ENCODE data around the gene SMIM13. TPM values are rescaled to one million over a fixed set of nuclear protein-coding genes. Genes with fewer than 3 reads are reported as not detected.

The SMIM13 gene
- total RNA-seq, 1 experiment from 2014 or later = 15.7 TPM

GRCh38 chr6:11058406-11058805 is 35.2 kb upstream of the SMIM13 start:
- no peaks in the 10 kb centered on the region for H3K27me3 ChIP-seq (ENCODE audit: insufficient read depth, low read length)
- no peak overlapping the region for H2AFZ ChIP-seq (ENCODE audit: low read depth, low read length, poor library complexity, severe bottlenecking)
- no peaks in the 10 kb centered on the region for H3K9me2 ChIP-seq (ENCODE audit: insufficient read depth)
- no peak for DNase-seq (ENCODE audit: low read depth, low spot score)
- RAD21 ChIA-PET (ENCODE audit: low non-redundant PET in 1 of 2, low total read pairs in 2 of 2, uncharacterized antibody in 2 of 2, unreplicated experiment in 2 of 2) = no interaction called here
- H3K27ac ChIP-seq (ENCODE audit: low read depth, low read length) = no peak overlapping the region
- ATAC-seq = no peak
- H3K4me1 ChIP-seq (ENCODE audit: control insufficient read depth in 1 of 2, insufficient read depth in 2 of 2, low read length in 2 of 2) = peaks cover 6 to 7% of the 10 kb centered on the region in 2 experiments; a peak in 2 of 4 replicates
- no peaks in the 10 kb centered on the region for H4K20me1 ChIP-seq (ENCODE audit: insufficient read depth)
- H3K4me3 ChIP-seq (replicated peaks in 1 of 2; ENCODE audit: low read depth in 1 of 2, low read length in 2 of 2) = no peak overlapping the region
- BruUV-seq (replicated peaks) = no TSS peak
- H3K79me2 ChIP-seq (ENCODE audit: insufficient read depth, low read length) = no peaks in the 10 kb centered on the region
- intact Hi-C loops (cut with micrococcal nuclease) = no loop called here
- POLR2A ChIA-PET = interaction anchor here (0.7 kb wide), 1 partner anchor 90 kb away, joined by 3 read pairs; no protein-coding TSS in a partner anchor
- H3K9ac ChIP-seq (ENCODE audit: low read length) = no peak overlapping the region
- TF ChIP-seq FOSL1 (IDR thresholded peaks at IDR 0.05; ENCODE audit: low read depth) = no peak
- TF ChIP-seq ZBTB33 (IDR thresholded peaks at IDR 0.05; ENCODE audit: extremely low read depth, insufficient replicate concordance, low read length) = no peak
- no peak for TF ChIP-seq EZH2phosphoT487 (IDR thresholded peaks at IDR 0.05; ENCODE audit: borderline replicate concordance)
- TF ChIP-seq CBX3 (IDR thresholded peaks at IDR 0.05; ENCODE audit: low read depth) = no peak
- no peak for TF ChIP-seq CEBPB (IDR thresholded peaks at IDR 0.05; ENCODE audit: low read depth)
- TF ChIP-seq SP1 (IDR thresholded peaks at IDR 0.05; ENCODE audit: low read depth) = no peak
- TF ChIP-seq POLR2A (IDR thresholded peaks at IDR 0.05; ENCODE audit: borderline replicate concordance, extremely low read depth, insufficient read depth, insufficient read length) = no peak
- no peak for TF ChIP-seq JUND (IDR thresholded peaks at IDR 0.05)
- TF ChIP-seq EZH2 (IDR thresholded peaks at IDR 0.05) = no peak
- TF ChIP-seq CTCF (IDR thresholded peaks at IDR 0.05 in 2 of 3, conservative IDR thresholded peaks at IDR 0.05 in 1 of 3; ENCODE audit: borderline replicate concordance in 1 of 3, insufficient read depth in 1 of 3, low read depth in 2 of 3, low read length in 2 of 3) = no peak
- no peak for TF ChIP-seq ELF1 (IDR thresholded peaks at IDR 0.05; ENCODE audit: borderline replicate concordance, low read depth)
- TF ChIP-seq ZFX (IDR thresholded peaks at IDR 0.05) = no peak
- TF ChIP-seq ZNF274 (IDR thresholded peaks at IDR 0.05; ENCODE audit: low read depth, low read length) = no peak
- no peaks in the 10 kb centered on the region for H3K9me3 ChIP-seq (ENCODE audit: control insufficient read depth in 1 of 2, insufficient read depth in 1 of 2, low read depth in 1 of 2, low read length in 2 of 2)
- H3K4me2 ChIP-seq (ENCODE audit: low read length) = no peak overlapping the region
- H3K36me3 ChIP-seq (ENCODE audit: control insufficient read depth in 1 of 2, insufficient read depth in 2 of 2, low read length in 2 of 2) = no peaks in the 10 kb centered on the region
- CTCF ChIA-PET = no interaction called here

All from HCT116 (cell line).